Activated gamma-delta T cell (primary cell): ENCODE results near the gene TIAL1.
A peak's percentile ranks its signal among the peaks of the same experiment; 100 is the strongest.
"Not testable (repeated sequence)": the region's sequence is repeated elsewhere in the genome, so short reads cannot be mapped to it uniquely, and the experiment has no call there.

ENCODE experiments used
- DNase-seq: peaks from one replicate; lab custom pipeline; 2025; lab: John Stamatoyannopoulos, UW
- total RNA-seq, 2 donors: gene quantifications; one replicate each; lab custom pipeline; 2026; lab: John Stamatoyannopoulos, UW

TIAL1 gene, protein sequence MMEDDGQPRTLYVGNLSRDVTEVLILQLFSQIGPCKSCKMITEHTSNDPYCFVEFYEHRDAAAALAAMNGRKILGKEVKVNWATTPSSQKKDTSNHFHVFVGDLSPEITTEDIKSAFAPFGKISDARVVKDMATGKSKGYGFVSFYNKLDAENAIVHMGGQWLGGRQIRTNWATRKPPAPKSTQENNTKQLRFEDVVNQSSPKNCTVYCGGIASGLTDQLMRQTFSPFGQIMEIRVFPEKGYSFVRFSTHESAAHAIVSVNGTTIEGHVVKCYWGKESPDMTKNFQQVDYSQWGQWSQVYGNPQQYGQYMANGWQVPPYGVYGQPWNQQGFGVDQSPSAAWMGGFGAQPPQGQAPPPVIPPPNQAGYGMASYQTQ
- 79.0 to 86.7 reads per million in 2 donors for total RNA-seq

DNA sequence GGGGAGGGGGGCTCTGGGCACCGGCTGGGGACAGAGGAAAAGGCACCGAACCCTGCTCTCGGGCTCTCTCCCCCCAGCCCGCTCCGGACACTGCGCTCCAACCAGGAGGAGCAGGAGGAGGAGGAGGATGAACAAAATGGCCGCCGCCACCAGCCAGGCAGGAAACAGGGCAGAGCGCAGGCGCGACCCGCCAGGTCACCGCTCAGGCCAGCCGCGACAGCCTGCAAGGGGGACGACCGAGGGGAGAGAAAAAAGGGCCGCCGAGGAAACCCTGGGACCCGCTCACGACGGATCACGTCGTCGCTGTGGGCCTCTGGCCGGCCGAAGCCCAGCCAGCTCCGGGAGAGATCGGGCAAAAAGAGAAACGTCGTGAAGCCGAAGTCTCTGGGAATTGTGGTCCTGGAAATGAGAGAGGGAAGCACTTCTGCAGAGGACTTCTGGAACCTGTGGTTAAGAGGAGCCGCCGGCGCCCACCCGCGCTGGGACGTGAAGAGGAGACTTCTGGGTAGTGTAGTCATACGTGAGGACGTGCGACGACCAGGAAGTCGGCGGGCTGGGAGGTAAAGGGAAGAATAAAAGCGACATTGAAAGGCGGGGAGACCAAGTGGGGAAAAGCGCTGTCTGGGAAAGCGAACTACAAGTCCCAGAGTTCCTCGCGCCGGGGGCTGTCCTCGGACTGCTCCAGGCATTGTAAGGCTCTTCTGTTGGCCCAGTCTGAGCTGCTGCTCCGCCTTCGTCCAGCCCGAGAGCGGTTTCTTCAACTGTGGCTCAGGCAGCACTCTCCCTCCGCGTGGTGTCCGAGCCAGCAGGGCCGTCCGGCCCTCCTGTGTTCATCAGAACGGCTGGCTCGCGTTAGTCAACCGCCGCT lies at the start of gene TIAL1:
Gene TIAL1, minus strand, starts transcription at position 428 of the 868 bp plus-strand sequence. CDS start 499 bp downstream, outside the sequence.
- DNase-seq, result peak; percentile 79

DNA sequence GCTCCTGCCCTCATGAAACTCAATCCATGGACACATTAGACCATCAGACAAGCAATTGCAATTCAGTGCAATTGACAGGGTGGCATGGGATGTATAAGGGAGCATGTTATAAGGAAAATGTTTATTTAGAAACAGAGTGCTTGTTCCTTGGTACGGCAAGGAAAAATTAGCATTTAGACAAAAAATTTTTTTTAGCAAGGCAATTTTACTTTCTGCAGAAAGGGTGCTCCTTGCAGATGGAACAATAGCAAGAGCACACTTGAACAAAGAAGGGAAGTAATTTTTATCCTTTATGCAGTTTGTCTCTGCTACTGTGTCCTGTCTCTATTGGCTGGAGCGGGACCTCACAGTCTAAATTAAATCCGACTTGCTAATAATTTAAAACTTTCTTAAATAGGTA lies 48.2 kb upstream of the TIAL1 start:
- DNase-seq, result no peak

DNA sequence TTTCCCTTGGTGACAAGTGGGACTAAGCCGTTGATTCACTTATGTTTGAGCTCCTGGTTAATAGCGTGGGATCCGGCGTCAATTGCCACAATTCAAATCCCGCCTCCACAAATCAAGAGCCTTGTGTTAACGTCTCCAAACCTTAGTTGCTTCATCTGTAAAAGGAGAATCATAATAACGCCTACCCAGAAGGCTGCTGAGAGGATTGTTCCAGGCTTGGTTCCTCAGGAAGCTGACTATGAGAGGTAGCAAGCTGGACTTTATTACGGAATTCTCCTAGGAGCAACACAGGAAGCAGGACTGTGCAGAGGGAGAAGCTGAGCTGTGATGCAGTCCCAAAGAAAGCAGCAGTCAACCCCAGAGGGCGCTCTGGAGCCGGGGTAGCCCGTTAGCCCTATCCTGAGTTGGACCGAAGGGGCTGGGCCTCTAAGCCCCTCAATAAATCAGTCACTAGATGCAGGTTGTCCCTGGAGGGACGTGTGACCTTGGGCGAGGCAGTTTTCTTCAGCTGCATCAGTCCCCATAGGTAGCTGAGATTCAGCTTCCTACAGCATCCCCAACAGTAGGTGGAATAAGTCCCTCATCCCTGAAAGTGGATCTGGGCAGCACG lies 47.5 kb upstream of the TIAL1 start:
- no peak for DNase-seq

DNA sequence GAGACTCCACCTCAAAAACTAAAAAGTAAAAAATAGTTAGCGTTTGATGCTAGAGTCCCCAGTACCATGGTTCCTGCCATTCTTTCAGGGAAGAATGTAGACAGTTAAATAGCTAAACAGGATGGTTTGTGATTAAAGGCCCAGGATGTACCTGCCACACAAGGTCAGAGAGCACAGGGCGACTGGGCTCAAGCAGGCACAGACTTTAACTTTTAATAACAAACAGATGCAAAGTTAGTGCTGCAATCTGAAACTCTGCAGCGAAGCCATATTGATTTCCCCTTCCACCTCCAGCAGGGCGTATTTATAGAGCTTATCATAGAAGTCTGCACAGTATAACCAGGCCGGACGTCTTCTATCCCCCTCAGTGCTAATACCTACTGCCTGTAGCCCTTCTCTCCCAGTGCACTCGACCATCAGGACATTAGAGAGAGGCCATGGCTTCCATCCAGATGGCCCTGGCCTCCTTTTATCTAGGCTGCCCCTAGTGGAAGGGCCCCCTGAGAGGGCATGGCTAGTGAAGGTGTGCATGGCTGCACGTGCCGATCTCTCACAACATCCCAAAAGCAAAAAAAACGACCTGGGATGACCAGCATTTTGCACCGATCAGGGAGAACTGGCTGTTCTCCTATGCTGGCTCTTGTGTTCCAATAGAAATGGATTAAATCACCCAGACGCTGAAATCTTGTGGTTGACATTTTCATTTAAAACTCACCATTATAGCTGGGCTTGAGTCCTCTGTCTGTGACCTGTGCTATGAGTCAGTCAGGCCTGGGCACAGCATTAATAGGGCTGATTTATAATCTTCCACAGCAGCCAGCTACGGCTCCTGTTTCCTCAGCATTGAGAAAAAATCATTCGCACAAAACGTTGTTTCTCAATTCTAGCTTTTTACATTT lies 46.8 kb upstream of the TIAL1 start:
- DNase-seq, result no peak

DNA sequence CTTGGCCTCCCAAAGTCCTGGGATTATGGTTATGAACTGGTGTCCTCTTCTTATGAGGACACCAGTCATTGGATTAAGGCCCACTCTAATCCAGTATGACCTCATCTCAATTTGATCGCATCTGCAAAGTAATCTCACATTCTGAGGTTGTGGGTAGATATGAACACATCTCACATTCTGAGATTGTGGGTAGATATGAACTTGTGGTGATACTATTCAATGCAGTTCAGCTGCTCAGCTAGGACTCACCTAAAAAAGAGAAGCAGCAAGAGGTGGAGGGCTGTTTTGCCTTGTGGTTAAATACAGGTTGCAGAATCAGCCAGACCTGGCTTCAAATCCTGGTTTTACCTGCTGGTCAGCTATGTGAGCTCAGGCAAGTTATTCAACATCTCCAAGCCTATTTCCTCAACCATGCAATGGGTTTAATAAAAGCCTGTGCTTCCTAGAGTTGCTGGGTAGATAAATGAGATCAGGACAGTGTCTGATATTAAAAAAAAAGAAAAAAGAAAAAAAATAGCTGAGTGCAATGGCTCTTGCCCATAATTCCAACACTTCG lies 45.9 kb upstream of the TIAL1 start:
- DNase-seq, result no peak

DNA sequence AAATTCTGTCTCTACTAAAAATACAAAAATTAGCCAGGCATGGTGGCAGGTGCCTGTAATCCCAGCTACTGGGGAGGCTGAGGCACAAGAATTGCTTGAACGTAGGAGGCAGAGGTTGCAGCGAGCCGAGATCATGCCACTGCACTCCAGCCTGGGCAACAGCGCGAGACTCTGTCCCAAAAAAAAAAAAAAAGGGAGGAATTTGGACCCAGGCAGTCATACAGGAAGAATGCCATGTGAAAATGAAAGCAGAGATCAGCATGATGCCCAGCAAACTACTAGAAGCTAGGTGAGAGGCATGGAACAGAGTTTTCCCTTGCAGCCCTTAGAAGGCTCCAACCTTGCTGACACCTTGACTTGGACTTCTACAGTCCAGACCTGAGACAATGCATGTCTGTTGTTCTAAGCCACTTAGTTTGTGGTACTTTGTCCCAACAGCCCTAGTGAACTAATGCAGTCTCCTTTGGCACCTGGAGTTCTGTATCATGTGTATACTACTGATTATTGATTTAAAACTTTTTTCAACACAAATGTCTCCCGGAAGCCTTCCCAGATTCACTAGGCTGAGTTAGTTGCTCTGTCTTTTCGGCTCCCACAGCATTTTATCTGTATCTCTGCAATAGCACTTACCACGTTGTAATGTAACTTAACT lies 44.2 kb upstream of the TIAL1 start:
- no peak for DNase-seq

DNA sequence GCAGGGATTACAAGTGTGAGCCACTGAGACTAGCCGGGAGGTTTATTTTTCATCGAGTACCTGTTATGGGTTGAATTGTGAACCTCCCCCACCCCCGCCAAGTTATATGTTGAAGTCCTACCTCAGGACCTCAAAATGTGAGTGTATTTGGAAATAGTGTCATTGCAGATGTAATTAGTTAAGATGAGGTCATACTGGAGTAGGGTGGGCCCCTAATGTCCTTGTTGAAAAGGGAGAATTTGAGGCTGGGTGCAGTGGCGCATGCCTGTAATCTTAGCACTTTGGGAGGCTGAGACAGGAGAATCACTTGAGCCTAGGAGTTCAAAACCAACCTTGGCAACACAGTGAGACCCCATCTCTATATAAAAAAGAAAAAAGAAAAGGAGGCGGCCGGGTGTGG lies 43.6 kb upstream of the TIAL1 start:
- no peak for DNase-seq

DNA sequence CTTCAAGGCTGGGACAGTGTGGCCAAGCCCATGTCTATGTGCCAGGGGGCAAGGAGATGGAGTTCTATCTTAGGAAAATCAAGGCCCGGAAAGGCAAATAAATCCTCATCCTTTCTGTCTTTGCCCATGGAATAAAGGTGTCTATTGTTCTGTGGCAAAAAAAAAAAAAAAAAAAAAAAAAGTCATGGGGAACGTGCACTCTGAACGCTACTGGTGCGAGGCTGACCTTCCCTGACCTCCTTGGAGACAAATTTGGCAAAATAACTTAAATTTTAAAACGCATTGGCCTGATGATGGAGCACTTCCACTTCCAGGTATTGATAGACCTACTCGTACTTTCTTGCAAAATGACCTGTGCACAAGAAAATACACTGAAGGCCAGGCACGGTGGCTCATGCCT lies 42.2 kb upstream of the TIAL1 start:
- DNase-seq, result no peak

DNA sequence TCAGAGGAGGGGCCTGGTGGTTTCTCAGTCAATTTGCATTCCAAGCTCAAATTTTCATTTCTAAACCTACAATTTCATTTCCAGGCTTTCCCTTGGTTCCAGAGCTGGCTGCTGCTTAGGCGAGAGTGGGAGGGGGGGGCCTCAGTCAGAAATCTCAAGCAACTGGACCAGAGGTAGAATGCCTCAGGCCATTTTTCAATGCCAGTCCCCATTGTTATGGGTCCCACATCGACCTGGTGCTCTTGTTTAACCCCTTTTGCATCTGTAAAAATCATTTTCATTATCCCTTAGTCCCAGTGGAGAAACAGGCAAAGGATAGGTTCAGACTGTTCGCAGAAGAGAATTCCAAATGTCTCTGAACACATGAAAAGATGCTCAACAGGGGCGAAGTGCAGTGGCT lies 40.9 kb upstream of the TIAL1 start:
- no peak for DNase-seq

DNA sequence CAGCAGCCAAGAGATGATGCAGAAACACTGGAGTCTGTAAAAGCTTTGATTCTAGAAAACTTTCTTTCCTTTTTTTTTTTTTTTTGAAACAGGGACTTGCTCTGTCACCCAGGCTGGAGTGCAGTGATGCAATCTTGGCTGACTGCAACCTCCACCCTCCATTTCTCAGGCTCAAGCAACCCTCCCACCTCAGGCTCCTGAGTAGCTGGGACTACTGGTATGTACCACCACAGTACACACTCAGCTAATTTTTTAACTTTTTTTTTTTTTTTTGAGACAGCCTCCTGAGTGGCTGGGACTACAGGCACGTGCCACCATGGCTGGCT lies 37.4 kb upstream of the TIAL1 start:
- DNase-seq, result no peak

DNA sequence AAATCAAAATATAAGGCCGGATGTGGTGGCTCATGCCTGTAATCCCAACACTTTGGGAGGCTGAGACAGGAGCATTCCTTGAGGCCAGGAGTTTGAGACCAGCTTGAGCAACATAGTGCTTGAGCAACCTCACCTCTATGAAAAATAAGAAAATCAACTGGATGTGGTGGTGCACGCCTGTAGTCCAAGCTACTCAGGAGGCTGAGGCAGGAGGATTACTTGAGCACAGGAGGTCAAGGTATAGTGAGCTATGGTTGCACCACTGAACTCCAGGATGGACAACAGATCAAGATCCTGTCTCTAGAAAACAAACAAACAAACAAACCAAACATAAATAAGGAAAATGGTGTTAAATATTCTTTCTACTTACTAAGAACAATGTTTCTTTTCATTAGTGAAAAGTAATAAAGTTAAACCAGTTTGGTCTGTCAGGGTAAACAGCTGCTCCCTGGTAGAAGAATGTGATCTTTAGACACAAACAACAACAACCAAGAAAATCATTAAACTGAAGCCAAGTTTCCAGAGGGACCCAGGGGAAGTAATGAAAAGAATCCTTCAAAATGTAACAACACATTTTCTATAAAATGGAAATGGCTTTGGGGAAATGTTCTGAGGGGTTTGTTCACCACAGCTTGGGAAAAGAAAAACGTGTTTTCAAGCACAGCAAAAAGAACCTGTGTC lies 36.9 kb upstream of the TIAL1 start:
- DNase-seq, result no peak

DNA sequence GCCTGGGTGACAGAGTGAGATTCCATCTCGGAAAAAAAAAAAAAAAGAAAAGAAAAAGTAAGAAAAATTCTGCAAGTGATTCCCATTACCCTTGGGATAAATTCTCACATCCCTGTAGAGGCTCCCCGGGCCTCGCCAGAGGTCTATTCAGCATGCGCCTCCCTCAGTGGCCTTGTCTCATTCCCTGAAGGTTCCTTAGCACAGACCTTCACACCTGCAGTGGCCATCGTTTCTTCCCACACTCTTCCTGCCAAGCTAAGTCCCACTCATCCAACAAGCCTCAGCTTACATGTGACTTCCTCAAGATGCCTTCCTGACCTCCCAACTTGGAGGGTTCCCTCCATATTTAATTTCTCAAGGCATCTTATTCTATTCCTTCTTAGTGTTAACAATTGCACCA lies 33.5 kb upstream of the TIAL1 start:
- no peak for DNase-seq

DNA sequence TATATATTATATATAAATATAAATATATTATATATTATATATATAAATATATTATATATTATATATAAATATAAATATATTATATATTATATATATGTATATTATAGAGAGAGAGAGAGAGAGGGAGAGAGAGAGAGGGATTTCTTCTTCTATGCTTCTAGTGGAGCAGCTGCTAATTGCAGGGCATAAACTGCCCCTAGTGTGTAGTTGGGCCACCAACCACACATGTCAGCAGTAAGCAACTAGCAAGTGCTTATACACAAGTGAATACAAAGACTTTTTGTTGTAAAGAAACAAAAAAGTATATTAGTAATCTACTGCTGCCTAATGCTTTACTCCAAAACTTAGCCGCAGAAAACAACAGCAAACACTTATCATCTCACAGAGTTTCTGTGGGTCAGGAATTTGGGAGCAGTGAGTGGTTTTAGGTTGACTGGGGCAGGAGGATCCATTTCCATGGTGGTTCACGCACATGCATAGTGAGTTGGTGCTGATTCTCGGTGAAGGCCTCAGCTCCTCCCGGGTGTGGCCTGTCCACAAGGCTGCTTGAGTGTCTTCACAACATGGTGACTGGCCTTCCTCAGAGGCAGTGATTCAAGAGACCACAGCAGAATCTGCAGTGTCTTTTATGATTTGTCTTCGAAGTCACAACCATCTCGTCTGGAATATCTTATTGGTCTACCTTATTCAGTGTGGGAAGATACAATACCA lies 29.0 kb upstream of the TIAL1 start:
- no peak for DNase-seq

DNA sequence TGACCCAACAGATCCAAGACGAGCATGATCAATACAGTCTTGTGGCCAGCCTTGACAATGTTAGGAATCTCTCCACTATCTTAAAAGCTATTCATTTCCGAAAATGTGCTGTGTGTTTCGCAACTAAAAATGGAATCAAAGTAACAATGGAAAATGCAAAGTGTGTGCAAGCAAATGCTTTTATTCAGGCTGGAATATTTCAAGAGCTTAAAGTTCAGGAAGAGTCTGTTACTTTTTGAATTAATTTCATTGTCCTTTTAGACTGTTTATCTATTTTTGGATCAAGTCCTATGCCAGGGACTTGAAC lies 24.3 kb upstream of the TIAL1 start:
- DNase-seq, result no peak

DNA sequence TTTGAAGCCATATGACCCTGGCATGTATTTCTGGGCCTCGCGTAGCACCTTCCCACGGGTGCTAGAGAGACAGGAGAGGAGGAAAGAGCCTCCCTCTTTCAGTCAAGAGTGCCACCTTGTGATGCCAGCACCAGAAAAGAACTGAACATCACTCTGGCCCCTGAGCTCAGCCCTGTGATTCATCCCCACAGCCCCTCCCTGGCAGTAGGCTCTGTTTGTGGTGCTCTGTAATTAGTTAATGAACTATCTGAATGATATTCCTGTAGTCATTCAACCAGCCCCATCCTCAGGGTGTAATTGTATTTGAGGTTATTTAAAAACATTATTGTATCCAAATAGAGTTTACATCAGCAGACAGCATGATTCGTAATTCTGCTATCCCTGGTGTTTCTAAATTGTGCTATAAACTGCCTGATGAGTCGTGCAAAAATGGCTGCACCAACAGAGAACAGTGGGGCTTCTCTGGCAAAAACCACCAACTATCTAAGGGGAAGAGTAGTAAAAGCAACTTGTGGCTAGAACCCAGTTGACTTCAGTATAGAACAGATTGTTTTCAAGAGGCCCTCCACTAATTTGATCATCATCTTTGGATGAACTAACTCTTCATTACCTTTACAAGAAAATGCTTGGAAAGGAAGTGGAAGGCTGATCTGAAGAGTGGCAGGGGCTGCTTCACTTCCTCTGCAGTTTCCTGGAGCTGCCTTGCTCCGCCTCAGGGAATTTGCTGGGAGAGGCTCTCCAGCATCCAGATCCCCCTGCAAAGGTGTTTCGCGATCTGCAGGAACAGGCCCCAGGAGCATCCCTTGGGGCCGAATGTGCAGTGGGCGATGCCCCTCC lies 23.7 kb upstream of the TIAL1 start:
- DNase-seq, result no peak

DNA sequence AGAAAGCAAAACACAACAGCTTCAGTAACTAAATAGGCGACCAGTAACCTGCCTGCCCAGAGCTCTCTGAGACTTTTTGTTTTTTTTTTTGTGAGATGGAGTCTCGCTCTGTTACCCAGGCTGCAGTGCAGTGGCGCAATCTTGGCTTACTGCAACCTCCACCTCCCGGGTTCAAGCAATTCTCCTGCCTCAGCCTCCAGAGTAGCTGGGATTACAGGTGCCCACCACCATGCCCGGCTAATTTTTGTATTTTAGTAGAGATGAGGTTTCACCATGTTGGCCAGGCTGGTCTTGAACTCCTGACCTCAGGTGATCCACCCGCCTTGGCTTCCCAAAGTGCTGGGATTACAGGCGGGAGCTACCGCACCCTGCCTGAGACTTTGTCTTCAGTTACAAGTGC lies 23.0 kb upstream of the TIAL1 start:
- not testable (repeated sequence) for DNase-seq

DNA sequence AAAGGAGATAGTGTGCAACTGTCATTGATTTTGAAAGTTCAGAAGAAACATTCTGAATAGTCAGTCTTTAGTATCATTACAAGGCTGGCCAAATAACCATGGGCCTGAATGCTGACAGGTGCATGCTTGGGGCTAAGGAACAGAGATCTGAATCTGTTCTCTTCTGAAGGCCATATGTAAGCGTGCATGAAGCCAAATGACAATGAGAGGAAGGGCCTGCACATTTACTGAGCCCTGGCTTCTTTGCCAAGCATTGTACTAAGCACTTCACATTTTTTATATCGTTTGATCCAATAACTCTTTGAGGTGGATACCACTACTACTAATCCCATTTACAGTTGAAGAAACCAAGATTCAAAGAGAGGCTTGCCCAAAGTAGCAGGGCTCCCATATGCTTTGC lies 22.5 kb upstream of the TIAL1 start:
- DNase-seq, result no peak

DNA sequence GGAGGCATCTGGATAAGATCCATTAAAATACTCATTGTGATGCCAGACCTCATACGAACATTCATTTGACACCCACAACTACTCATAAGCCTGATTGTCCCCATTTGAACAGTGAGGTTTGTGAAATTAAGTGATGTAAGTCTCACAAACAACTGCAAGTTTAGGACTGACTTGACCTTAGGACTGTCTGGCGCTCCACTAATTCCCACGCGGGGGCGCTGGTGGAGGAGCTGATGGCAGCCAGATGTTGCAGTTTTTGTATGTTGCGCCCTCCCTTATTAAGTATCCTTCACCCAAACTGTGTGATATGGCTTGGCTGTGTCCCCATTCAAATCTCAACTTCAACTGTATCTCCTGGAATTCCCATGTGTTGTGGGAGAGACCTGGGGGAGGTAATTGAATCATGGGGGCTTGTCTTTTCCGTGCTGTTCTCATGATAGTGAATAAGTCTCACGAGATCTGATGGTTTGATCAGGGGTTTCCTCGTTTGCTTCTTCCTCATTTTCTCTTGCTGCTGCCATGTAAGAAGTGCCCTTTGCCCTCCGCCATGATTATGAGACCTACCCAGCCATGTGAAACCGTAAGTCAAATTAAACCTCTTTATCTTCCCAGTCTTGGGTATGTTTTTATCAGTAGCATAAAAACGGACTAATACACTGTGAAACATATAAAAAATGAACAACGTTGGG lies 20.3 kb upstream of the TIAL1 start:
- DNase-seq, result no peak
